HCT116 (cell line): ENCODE measurements around the gene KSR2. TPM values are rescaled to one million over a fixed set of nuclear protein-coding genes. Genes with fewer than 3 reads are reported as not detected.

Experiments
- ATAC-seq: fragments of 200-7000 bp; cut with Tn5 transposase; 2 replicates; pipeline ENCODE4 v1.9.1; 2020; ENCODE audit warnings: mild to moderate bottlenecking, moderate library complexity
- BruUV-seq: library from RNA; stranded (reverse); fragments of 400-500 nt; replicated peaks from 2 replicates; lab custom pipeline; 2021; lab: Mats Ljungman, UMichigan
- CTCF ChIA-PET: fragments of 300-600 bp; sonication (Branson Sonifier 250); formaldehyde crosslinking; loops from one replicate; lab custom pipeline; 2021; ENCODE audit warnings: antibody characterized with exemption; lab: Charles Lee
- POLR2A ChIA-PET: fragments of 300-600, 350-600 bp; sonication (Branson Sonifier 250); formaldehyde crosslinking; loops from one replicate; lab custom pipeline; 2021; ENCODE audit warnings: antibody characterized with exemption; lab: Charles Lee
- RAD21 ChIA-PET, 2 experiments: fragments of 300-600 bp; sonication (Branson Sonifier 250); formaldehyde crosslinking; loops; one replicate each; lab custom pipeline; 2023; ENCODE audit warnings: low total read pairs in 2 of 2; ENCODE audit not compliant: uncharacterized antibody in 2 of 2, unreplicated experiment in 2 of 2, low non-redundant PET in 1 of 2; lab: Charles Lee
- DNase-seq: peaks from one replicate; pipeline ENCODE4 v3.0.0-alpha.2; 2010; ENCODE audit warnings: low read depth, low spot score
- H2AFZ ChIP-seq: fragments of 200-600 bp; shearing (Covaris generic), sonication (generic); 2 replicates; pipeline ENCODE4 v1.6.1; 2017; ENCODE audit warnings: low read depth, mixed run types, mixed read lengths, antibody characterized with exemption, low read length; ENCODE audit not compliant: poor library complexity, severe bottlenecking
- H3K27ac ChIP-seq: 2 replicates; pipeline ENCODE4 v1.5.1; 2012; ENCODE audit warnings: low read depth, low read length
- H3K27me3 ChIP-seq: fragments of 200-600 bp; sonication (generic); 2 replicates; pipeline ENCODE4 v1.6.1; 2016; ENCODE audit warnings: mixed run types, low read length, mixed read lengths; ENCODE audit not compliant: insufficient read depth
- H3K36me3 ChIP-seq, 2 experiments: fragments of 200-500 bp in 1 of 2; fragments of 200-600 bp in 1 of 2; sonication (Bioruptor generic) in 1 of 2; sonication (generic) in 1 of 2; 2 replicates each; pipeline versions ENCODE4 v1.5.1 to v1.6.1; 2014 to 2016; ENCODE audit warnings: low read length in 2 of 2, inconsistent platforms in 1 of 2, mixed read lengths in 1 of 2, mixed run types in 1 of 2; ENCODE audit not compliant: insufficient read depth in 2 of 2, control insufficient read depth in 1 of 2
- H3K4me1 ChIP-seq, 2 experiments: fragments of 200-600 bp in 1 of 2; sonication (generic) in 1 of 2; 2 replicates each; pipeline versions ENCODE4 v1.5.1 to v1.6.1; 2012 to 2017; ENCODE audit warnings: low read length in 2 of 2, inconsistent platforms in 1 of 2, mild to moderate bottlenecking in 1 of 2, mixed read lengths in 1 of 2, mixed run types in 1 of 2, moderate library complexity in 1 of 2; ENCODE audit not compliant: insufficient read depth in 2 of 2, control insufficient read depth in 1 of 2
- H3K4me2 ChIP-seq: fragments of 200-600 bp; sonication (generic); 2 replicates; pipeline ENCODE4 v1.6.1; 2017; ENCODE audit warnings: mixed run types, low read length, mixed read lengths
- H3K4me3 ChIP-seq, 2 experiments: fragments of 200-600 bp in 1 of 2; sonication (generic) in 1 of 2; replicated peaks in 1 of 2; 2 replicates each; pipeline ENCODE4 v1.5.1; 2011 to 2016; ENCODE audit warnings: low read length in 2 of 2, control low read depth in 1 of 2, low read depth in 1 of 2, mild to moderate bottlenecking in 1 of 2, mixed read lengths in 1 of 2, mixed run types in 1 of 2
- H3K79me2 ChIP-seq: fragments of 200-600 bp; sonication (generic); 2 replicates; pipeline ENCODE4 v1.6.1; 2017; ENCODE audit warnings: mild to moderate bottlenecking, mixed run types, low read length, moderate library complexity, mixed read lengths; ENCODE audit not compliant: insufficient read depth
- H3K9ac ChIP-seq: fragments of 200-600 bp; sonication (generic); 2 replicates; pipeline ENCODE4 v1.6.1; 2016; ENCODE audit warnings: low read length, mixed read lengths
- H3K9me2 ChIP-seq: fragments of 200-600 bp; sonication (generic), shearing (Covaris generic); 2 replicates; pipeline ENCODE4 v1.6.1; 2017; ENCODE audit warnings: mixed run types, mild to moderate bottlenecking, moderate library complexity; ENCODE audit not compliant: insufficient read depth
- H3K9me3 ChIP-seq, 2 experiments: fragments of 200-500 bp in 1 of 2; fragments of 200-600 bp in 1 of 2; sonication (Bioruptor generic) in 1 of 2; sonication (generic) in 1 of 2; 2 replicates each; pipeline ENCODE4 v1.6.1; 2014 to 2017; ENCODE audit warnings: low read length in 2 of 2, mixed read lengths in 2 of 2, inconsistent platforms in 1 of 2, low read depth in 1 of 2, mild to moderate bottlenecking in 1 of 2, mixed run types in 1 of 2, moderate library complexity in 1 of 2; ENCODE audit not compliant: control insufficient read depth in 1 of 2, insufficient read depth in 1 of 2
- H4K20me1 ChIP-seq: fragments of 200-600 bp; sonication (generic), shearing (Covaris generic); 2 replicates; pipeline ENCODE4 v1.6.1; 2017; ENCODE audit warnings: mixed run types, mild to moderate bottlenecking, moderate library complexity; ENCODE audit not compliant: insufficient read depth
- ATF3 ChIP-seq: IDR thresholded peaks from 2 replicates; pipeline ENCODE4 v1.6.1; 2012
- CBX3 ChIP-seq: IDR thresholded peaks from 2 replicates; pipeline ENCODE4 v1.6.1; 2012; ENCODE audit warnings: low read depth
- CEBPB ChIP-seq: IDR thresholded peaks from 2 replicates; pipeline ENCODE4 v1.6.1; 2012; ENCODE audit warnings: low read depth
- CTCF ChIP-seq, 3 experiments: fragments of 200-600 bp in 1 of 3; sonication (generic) in 1 of 3; IDR thresholded peaks in 2 of 3; conservative IDR thresholded peaks in 1 of 3; 2 replicates each; pipeline ENCODE4 v1.5.1; 2012 to 2017; ENCODE audit warnings: low read depth in 2 of 3, low read length in 2 of 3, antibody characterized with exemption in 1 of 3, borderline replicate concordance in 1 of 3, control low read depth in 1 of 3, mild to moderate bottlenecking in 1 of 3, mixed read lengths in 1 of 3, mixed run types in 1 of 3, moderate library complexity in 1 of 3; ENCODE audit not compliant: insufficient read depth in 1 of 3
- EGR1 ChIP-seq: IDR thresholded peaks from 2 replicates; pipeline ENCODE4 v1.6.1; 2012; ENCODE audit warnings: low read depth
- ELF1 ChIP-seq: IDR thresholded peaks from 2 replicates; pipeline ENCODE4 v1.6.1; 2012; ENCODE audit warnings: low read depth, borderline replicate concordance
- EZH2phosphoT487 ChIP-seq: fragments of 200-600 bp; IDR thresholded peaks from 2 replicates; pipeline ENCODE4 v1.6.1; 2018; ENCODE audit warnings: antibody characterized with exemption, borderline replicate concordance
- FOSL1 ChIP-seq: IDR thresholded peaks from 2 replicates; pipeline ENCODE4 v1.6.1; 2012; ENCODE audit warnings: low read depth
- JUND ChIP-seq: IDR thresholded peaks from 2 replicates; pipeline ENCODE4 v1.6.1; 2012
- MAX ChIP-seq: IDR thresholded peaks from 2 replicates; pipeline ENCODE4 v1.6.1; 2012
- POLR2A ChIP-seq: IDR thresholded peaks from 2 replicates; pipeline ENCODE4 v1.7.0; 2011; ENCODE audit warnings: borderline replicate concordance; ENCODE audit not compliant: insufficient read depth, insufficient read length; ENCODE audit errors: extremely low read depth
- POLR2AphosphoS5 ChIP-seq: IDR thresholded peaks from 2 replicates; pipeline ENCODE4 v1.6.1; 2011; ENCODE audit warnings: mild to moderate bottlenecking, low read depth, low read length, moderate library complexity
- RAD21 ChIP-seq: IDR thresholded peaks from 2 replicates; pipeline ENCODE4 v1.6.1; 2012; ENCODE audit warnings: low read depth, mild to moderate bottlenecking
- SIN3A ChIP-seq: IDR thresholded peaks from 2 replicates; pipeline ENCODE4 v1.6.1; 2012; ENCODE audit warnings: low read depth
- SRF ChIP-seq: IDR thresholded peaks from 2 replicates; pipeline ENCODE4 v1.6.1; 2012; ENCODE audit warnings: low read depth
- YY1 ChIP-seq: IDR thresholded peaks from 2 replicates; pipeline ENCODE4 v1.6.1; 2011; ENCODE audit warnings: low read length, low read depth, moderate library complexity, mild to moderate bottlenecking; ENCODE audit not compliant: insufficient replicate concordance; ENCODE audit errors: extremely low read depth
- ZBTB33 ChIP-seq: IDR thresholded peaks from 2 replicates; pipeline ENCODE4 v1.6.1; 2011; ENCODE audit warnings: mild to moderate bottlenecking, low read length, moderate library complexity; ENCODE audit not compliant: insufficient replicate concordance; ENCODE audit errors: extremely low read depth
- ZFX ChIP-seq: fragments of 450-650 bp; IDR thresholded peaks from 2 replicates; pipeline ENCODE4 v1.6.1; 2017
- ZNF274 ChIP-seq: fragments of 200-500 bp; sonication (Bioruptor generic); IDR thresholded peaks from 2 replicates; pipeline ENCODE4 v1.6.1; 2014; ENCODE audit warnings: mild to moderate bottlenecking, low read depth, low read length, inconsistent platforms
- intact Hi-C: fragments of 100-400 bp; cut with micrococcal nuclease; formaldehyde crosslinking; loops from 2 replicates; pipeline ENCODE4 v1.10.0; 2022
- total RNA-seq: library from RNA; stranded (reverse); gene quantifications from one replicate; pipeline ENCODE4 v1.2.1, GENCODE V29; 2021; ENCODE audit not compliant: unreplicated experiment

Gene KSR2
- total RNA-seq, 1 experiment from 2014 or later, result 10.1 TPM

- intact Hi-C loops, result no loop called here
- BruUV-seq, result no TSS peak
- Histone ChIP-seq H4K20me1 (no peaks in the 10 kb centered on the region), H3K27me3 (no peaks in the 10 kb centered on the region), H3K9ac (no peak overlapping the region), H3K9me3 (no peaks in the 10 kb centered on the region), H3K27ac (no peak overlapping the region), H3K79me2 (no peaks in the 10 kb centered on the region)
- ATAC-seq, result no peak
- POLR2A ChIA-PET, result no interaction called here
- CTCF ChIA-PET, result no interaction called here
- RAD21 ChIA-PET, result no interaction called here
- TF ChIP-seq MAX, result no peak
- TF ChIP-seq ATF3, result no peak
- TF ChIP-seq POLR2AphosphoS5, result no peak
- no peak for TF ChIP-seq SIN3A
- no peak for TF ChIP-seq EZH2phosphoT487
- no peak for TF ChIP-seq CEBPB
- TF ChIP-seq JUND, result no peak
- TF ChIP-seq, all 23 proteins: peak for 0
- Histone ChIP-seq H3K4me1 (no peaks in the 10 kb centered on the region), H3K4me2 (no peak overlapping the region), H3K4me3 (no peak overlapping the region), H3K9me2 (no peaks in the 10 kb centered on the region), H3K36me3 (no peaks in the 10 kb centered on the region), H2AFZ (no peak overlapping the region)
- DNase-seq, result no peak
These were observed 446.9 kb downstream of the KSR2 start for GRCh38 chr12:117521867-117522266.

GRCh38 chr12:117521346-117521745, 447.4 kb downstream of the KSR2 start:
- Histone ChIP-seq H3K4me1 (no peaks in the 10 kb centered on the region), H3K9me3 (no peaks in the 10 kb centered on the region), H3K36me3 (no peaks in the 10 kb centered on the region), H3K27me3 (no peaks in the 10 kb centered on the region), H4K20me1 (no peaks in the 10 kb centered on the region), H3K9ac (no peak overlapping the region), H3K27ac (no peak overlapping the region), H3K9me2 (no peaks in the 10 kb centered on the region), H2AFZ (no peak overlapping the region), H3K79me2 (no peaks in the 10 kb centered on the region), H3K4me3 (no peak overlapping the region), H3K4me2 (no peak overlapping the region)
- intact Hi-C loops, result no loop called here
- DNase-seq (no peak), ATAC-seq (no peak)
- ChIA-PET CTCF (no interaction called here), RAD21 (no interaction called here), POLR2A (no interaction called here)
- no TSS peak for BruUV-seq
- TF ChIP-seq YY1 (no peak), ELF1 (no peak), CEBPB (no peak), EGR1 (no peak), ZFX (no peak), CTCF (IDR thresholded peaks at IDR 0.05 in 2 of 3, conservative IDR thresholded peaks at IDR 0.05 in 1 of 3; ENCODE audit: borderline replicate concordance in 1 of 3, insufficient read depth in 1 of 3, low read depth in 2 of 3, low read length in 2 of 3) (no peak), SIN3A (no peak), FOSL1 (no peak), POLR2A (no peak), RAD21 (no peak), EZH2phosphoT487 (no peak), POLR2AphosphoS5 (no peak), ZNF274 (no peak), CBX3 (no peak), SRF (no peak), ZBTB33 (no peak), JUND (no peak)
